ENCODE data around the gene DAND5. TPM values are rescaled to one million over a fixed set of nuclear protein-coding genes. Genes with fewer than 3 reads are reported as not detected.
A peak's percentile ranks its signal among the peaks of the same experiment; 100 is the strongest.

The DAND5 gene
- total and polyA plus RNA-seq, 9 of the 15 experiments (the other 6 are each of a cell fraction or from before 2014, with no cell fraction given) = 0.22 to 0.83 (median 0.60) TPM

GRCh38 chr19:12937927-12938778 lies 31.2 kb upstream of the DAND5 start, which contains the start of gene CALR (continued):
- peak; percentile 96 for TF ChIP-seq THAP12 (CRISPR knock-in tag; IDR thresholded peaks at IDR 0.05)
- TF ChIP-seq ZNF551 (CRISPR knock-in tag; IDR thresholded peaks at IDR 0.05) = no peak
- peak; percentile 100 for TF ChIP-seq MTA3 (IDR thresholded peaks at IDR 0.05; ENCODE audit: borderline replicate concordance)
- TF ChIP-seq ZNF609 (CRISPR knock-in tag; IDR thresholded peaks at IDR 0.05; ENCODE audit: borderline replicate concordance) = no peak
- TF ChIP-seq ZNF431 (CRISPR knock-in tag; IDR thresholded peaks at IDR 0.05) = no peak
- TF ChIP-seq TFE3 (CRISPR knock-in tag; IDR thresholded peaks at IDR 0.05) = peak; percentile 99
- TF ChIP-seq E2F4 (CRISPR knock-in tag; IDR thresholded peaks at IDR 0.05; ENCODE audit: low read depth) = peak; percentile 88; the same call in 1 of the 2 replicates
- TF ChIP-seq ZFP91 (CRISPR knock-in tag; IDR thresholded peaks at IDR 0.05) = peak; percentile 92
- no peak for TF ChIP-seq MIER1 (IDR thresholded peaks at IDR 0.05; ENCODE audit: low read depth)
- no peak for TF ChIP-seq POU5F1 (IDR thresholded peaks at IDR 0.05; ENCODE audit: borderline replicate concordance, low read depth, low read length, partially characterized antibody)
- no peak for TF ChIP-seq CREB5 (CRISPR knock-in tag; IDR thresholded peaks at IDR 0.05)
- TF ChIP-seq ZNF3 (CRISPR knock-in tag; IDR thresholded peaks at IDR 0.05) = no peak

Data from K562 (cell line).